Smooth muscle cell (in vitro differentiated cells): ENCODE measurements around the gene RHOT2. TPM values are rescaled to one million over a fixed set of nuclear protein-coding genes. Genes with fewer than 3 reads are reported as not detected.

Source experiments
- DNase-seq: peaks from one replicate; lab custom pipeline; 2025; ENCODE audit not compliant: unreplicated experiment; lab: John Stamatoyannopoulos, UW
- H2AFZ ChIP-seq: fragments of 200-600 bp; sonication (generic); 2 replicates; pipeline ENCODE4 v1.6.0; 2016; ENCODE audit warnings: antibody characterized with exemption, low read depth, mild to moderate bottlenecking
- H3F3A ChIP-seq: fragments of 200-600 bp; sonication (generic); 2 replicates; pipeline ENCODE4 v1.6.0; 2017; ENCODE audit warnings: antibody characterized with exemption, low read depth
- H3K27ac ChIP-seq: fragments of 200-600 bp; sonication (generic); 2 replicates; pipeline ENCODE4 v1.5.1; 2016; ENCODE audit warnings: low read depth, mild to moderate bottlenecking
- H3K27me3 ChIP-seq: fragments of 200-600 bp; sonication (generic); 2 replicates; pipeline ENCODE4 v1.6.1; 2016; ENCODE audit warnings: low read depth, mild to moderate bottlenecking
- H3K36me3 ChIP-seq: fragments of 200-600 bp; sonication (generic); 2 replicates; pipeline ENCODE4 v1.5.1; 2016; ENCODE audit warnings: low read depth
- H3K4me1 ChIP-seq: fragments of 200-600 bp; sonication (generic); 2 replicates; pipeline ENCODE4 v1.5.1; 2016; ENCODE audit warnings: low read depth
- H3K4me2 ChIP-seq: fragments of 200-600 bp; sonication (generic); 2 replicates; pipeline ENCODE4 v1.6.0; 2016; ENCODE audit warnings: mild to moderate bottlenecking
- H3K4me3 ChIP-seq: fragments of 200-600 bp; sonication (generic); 2 replicates; pipeline ENCODE4 v1.5.1; 2016; ENCODE audit warnings: mild to moderate bottlenecking
- H3K79me2 ChIP-seq: fragments of 200-600 bp; sonication (generic); 2 replicates; pipeline ENCODE4 v1.6.0; 2016; ENCODE audit warnings: low read depth, mild to moderate bottlenecking
- H3K9ac ChIP-seq: fragments of 200-600 bp; sonication (generic); 2 replicates; pipeline ENCODE4 v1.6.0; 2016; ENCODE audit warnings: low read depth
- H3K9me3 ChIP-seq: fragments of 200-600 bp; sonication (generic); replicated peaks from 2 replicates; pipeline ENCODE4 v1.5.1; 2016; ENCODE audit warnings: low read depth
- H4K20me1 ChIP-seq: fragments of 200-600 bp; sonication (generic); 2 replicates; pipeline ENCODE4 v1.6.0; 2016; ENCODE audit warnings: low read depth
- CTCF ChIP-seq: fragments of 200-600 bp; sonication (generic); IDR thresholded peaks from 2 replicates; pipeline ENCODE4 v1.5.1; 2017; ENCODE audit warnings: borderline replicate concordance, mild to moderate bottlenecking, antibody characterized with exemption; ENCODE audit not compliant: insufficient read depth, poor library complexity, severe bottlenecking
- WGBS: methylation state at CpG from one replicate; pipeline ENCODE4 v1.1.7; 2016; ENCODE audit warnings: low lambda C conversion rate; 5-methylcytosine and 5-hydroxymethylcytosine counted together
- polyA plus RNA-seq: library from polyadenylated mRNA; unstranded; fragments of >200 nt; fragmentation: Nextera tagmentation; extraction: Ambion mirVana; gene quantifications from 2 replicates; pipeline ENCODE4 v1.2.1, GENCODE V29; 2016
- total RNA-seq: library from RNA; depleted of rRNA; stranded (reverse); fragments of >200 nt; gene quantifications from 2 replicates; pipeline ENCODE4 v1.2.3, GENCODE V29; 2014

RHOT2 gene
- total and polyA plus RNA-seq, 2 experiments from 2014 or later: 41.4 to 148 TPM

- Histone ChIP-seq H3K4me2 (no peak overlapping the region), H3K27ac (no peak overlapping the region), H2AFZ (no peak overlapping the region), H3K9me3 (no peaks in the 10 kb centered on the region), H3K4me3 (no peak overlapping the region), H3K27me3 (no peaks in the 10 kb centered on the region), H3F3A (no peaks in the 10 kb centered on the region), H3K36me3 (no peaks in the 10 kb centered on the region), H4K20me1 (no peaks in the 10 kb centered on the region), H3K9ac (no peak overlapping the region), H3K79me2 (no peaks in the 10 kb centered on the region), H3K4me1 (peaks cover 3% of the 10 kb centered on the region)
- TF ChIP-seq CTCF: no peak
- DNase-seq: no peak
- WGBS: 98% methylated on average over 21 of the region's 21 CpGs
Measured at GRCh38 chr16:662597-662996, 5.3 kb upstream of the RHOT2 start.

- no peak overlapping the region for H2AFZ ChIP-seq
- no peaks in the 10 kb centered on the region for H3K27me3 ChIP-seq
- H3K27ac ChIP-seq: no peak overlapping the region
- WGBS: 95% methylated on average over 12 of the region's 13 CpGs
- no peak overlapping the region for H3K4me3 ChIP-seq
- H3K79me2 ChIP-seq: peaks cover 22% of the 10 kb centered on the region
- no peak for DNase-seq
- no peak for TF ChIP-seq CTCF
- H3K36me3 ChIP-seq: no peaks in the 10 kb centered on the region
- no peaks in the 10 kb centered on the region for H3F3A ChIP-seq
- peaks cover 18% of the 10 kb centered on the region for H4K20me1 ChIP-seq
- no peaks in the 10 kb centered on the region for H3K9me3 ChIP-seq
- H3K9ac ChIP-seq: no peak overlapping the region
- H3K4me1 ChIP-seq: peaks cover 6% of the 10 kb centered on the region
- H3K4me2 ChIP-seq: no peak overlapping the region
Measured at GRCh38 chr16:666572-666971, 1.4 kb upstream of the RHOT2 start.

DNA sequence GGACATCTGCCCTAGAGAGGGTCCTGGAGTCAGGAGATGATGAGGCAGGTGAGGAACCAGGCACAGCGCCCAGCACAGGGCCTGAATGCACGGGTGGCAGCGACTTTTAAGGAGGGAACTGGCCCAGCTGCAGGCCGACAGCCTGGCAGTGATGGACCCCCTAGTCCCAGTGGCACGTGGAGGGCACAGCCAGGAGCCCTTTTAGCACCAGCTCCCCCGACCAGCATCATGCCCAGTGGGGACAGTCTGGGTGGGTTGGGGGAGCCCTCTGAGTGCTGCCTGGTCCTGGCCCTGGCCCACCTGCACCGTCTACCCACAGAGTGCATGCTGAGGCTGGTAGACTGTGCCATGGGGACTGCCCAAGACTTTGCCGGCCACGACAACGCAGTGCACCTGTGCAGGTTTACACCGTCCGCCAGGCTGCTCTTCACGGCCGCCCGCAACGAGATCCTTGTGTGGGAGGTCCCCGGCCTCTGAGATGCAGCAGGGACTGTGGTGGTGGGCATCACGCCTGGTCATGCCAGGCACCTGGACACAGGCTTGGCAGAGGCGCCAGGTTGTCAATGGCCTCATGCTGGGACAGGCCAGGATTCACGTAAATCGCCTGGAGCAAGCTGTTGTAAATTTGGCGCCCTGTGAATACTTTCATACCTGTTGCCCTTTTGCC is 686 bp upstream of the RHOT2 start:
- Histone ChIP-seq H3F3A (no peaks in the 10 kb centered on the region), H3K4me3 (no peak overlapping the region), H3K79me2 (peaks cover 22% of the 10 kb centered on the region), H3K9me3 (no peaks in the 10 kb centered on the region), H3K27ac (no peak overlapping the region), H3K27me3 (no peaks in the 10 kb centered on the region), H3K4me1 (peaks cover 6% of the 10 kb centered on the region), H3K9ac (no peak overlapping the region), H3K36me3 (no peaks in the 10 kb centered on the region), H4K20me1 (peaks cover 23% of the 10 kb centered on the region), H3K4me2 (peak overlapping the region; percentile 99), H2AFZ (no peak overlapping the region)
- DNase-seq: no peak
- no peak for TF ChIP-seq CTCF
- 88% methylated on average over 22 of the region's 22 CpGs for WGBS

DNA sequence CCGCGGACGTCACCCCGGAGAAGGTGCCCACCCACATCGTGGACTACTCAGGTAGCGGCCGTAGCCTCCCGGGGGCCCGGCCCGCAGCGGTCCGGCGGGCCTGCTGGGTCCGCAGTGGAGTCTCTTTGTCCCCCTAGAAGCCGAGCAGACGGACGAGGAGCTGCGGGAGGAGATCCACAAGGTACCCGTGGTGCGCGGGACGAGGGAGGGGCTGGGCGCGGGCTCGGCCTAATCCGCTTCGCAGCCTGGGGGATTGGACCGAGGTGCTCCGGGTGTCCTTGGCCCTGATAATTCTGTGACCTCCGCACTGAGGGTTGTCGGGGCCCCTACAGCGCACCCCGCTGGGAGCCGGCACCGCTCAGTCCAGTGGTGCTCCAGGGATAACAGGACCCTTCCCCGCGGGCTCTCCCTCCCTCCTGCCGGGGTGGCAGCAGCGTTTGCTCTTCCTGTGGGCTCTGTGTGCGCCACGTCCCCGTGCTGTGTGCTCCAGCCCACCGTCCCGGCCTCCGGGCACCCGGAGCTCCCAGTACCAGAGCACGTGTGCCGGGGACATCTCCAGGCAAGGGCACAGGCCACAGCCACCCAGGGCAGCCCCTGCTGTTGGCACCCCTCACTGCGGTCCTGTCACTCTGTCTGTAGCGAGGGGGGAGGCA is 713 bp downstream of the RHOT2 start:
- H2AFZ ChIP-seq: no peak overlapping the region
- no peaks in the 10 kb centered on the region for H3K36me3 ChIP-seq
- H3K4me3 ChIP-seq: peak overlapping the region; percentile 96
- DNase-seq: no peak
- H3K27ac ChIP-seq: peak overlapping the region; percentile 8
- no peaks in the 10 kb centered on the region for H3K9me3 ChIP-seq
- H3K79me2 ChIP-seq: peaks cover 22% of the 10 kb centered on the region
- H4K20me1 ChIP-seq: peaks cover 27% of the 10 kb centered on the region
- peak overlapping the region; percentile 97 for H3K9ac ChIP-seq
- no peaks in the 10 kb centered on the region for H3F3A ChIP-seq
- peaks cover 6% of the 10 kb centered on the region for H3K4me1 ChIP-seq
- H3K4me2 ChIP-seq: peak overlapping the region; percentile 99
- no peak for TF ChIP-seq CTCF
- 22% methylated on average over 48 of the region's 50 CpGs for WGBS
- no peaks in the 10 kb centered on the region for H3K27me3 ChIP-seq
